AG04450 (cell line): ENCODE results near the gene CCNL2. TPM values are rescaled to one million over a fixed set of nuclear protein-coding genes. Genes with fewer than 3 reads are reported as not detected.
A peak's percentile ranks its signal among the peaks of the same experiment; 100 is the strongest.

Experiments used
- CTCF ChIA-PET: fragments of 300-600, 350-600 bp; formaldehyde crosslinking; extraction: SDS; loops from one replicate; lab custom pipeline; 2022; ENCODE audit warnings: antibody characterized with exemption, inconsistent platforms; lab: Charles Lee
- POLR2A ChIA-PET: fragments of 350-600 bp; formaldehyde crosslinking; extraction: SDS; loops from one replicate; lab custom pipeline; 2021; ENCODE audit warnings: antibody characterized with exemption, inconsistent platforms; lab: Yijun Ruan, JAX
- DNase-seq: peaks from one replicate; pipeline ENCODE4 v3.0.0-alpha.2; 2011; ENCODE audit warnings: low read depth, low spot score
- H3K27ac ChIP-seq: one replicate; pipeline ENCODE4 v1.5.1; 2012; ENCODE audit warnings: low read depth, low read length, control low read depth
- H3K27me3 ChIP-seq: one replicate; pipeline ENCODE4 v1.6.0; 2012; ENCODE audit warnings: low read length; ENCODE audit not compliant: control insufficient read depth, insufficient read depth
- H3K4me3 ChIP-seq: 2 replicates; pipeline ENCODE4 v1.5.1; 2011; ENCODE audit warnings: mild to moderate bottlenecking, low read depth, low read length, control low read depth
- H3K9me3 ChIP-seq: 2 replicates; pipeline ENCODE4 v1.5.1; 2012; ENCODE audit warnings: low read length; ENCODE audit not compliant: control insufficient read depth, insufficient read depth
- CTCF ChIP-seq: IDR thresholded peaks from 2 replicates; pipeline ENCODE4 v1.5.1; 2011; ENCODE audit warnings: low read depth, low read length, control low read depth, inconsistent platforms
- polyA plus RNA-seq: library from polyadenylated mRNA; depleted of rRNA; stranded (reverse); fragments of >200 nt; gene quantifications from 2 replicates; pipeline ENCODE4 v1.2.3, GENCODE V29; 2011

CCNL2 gene
- polyA plus RNA-seq, 1 experiment = 181 TPM

DNA sequence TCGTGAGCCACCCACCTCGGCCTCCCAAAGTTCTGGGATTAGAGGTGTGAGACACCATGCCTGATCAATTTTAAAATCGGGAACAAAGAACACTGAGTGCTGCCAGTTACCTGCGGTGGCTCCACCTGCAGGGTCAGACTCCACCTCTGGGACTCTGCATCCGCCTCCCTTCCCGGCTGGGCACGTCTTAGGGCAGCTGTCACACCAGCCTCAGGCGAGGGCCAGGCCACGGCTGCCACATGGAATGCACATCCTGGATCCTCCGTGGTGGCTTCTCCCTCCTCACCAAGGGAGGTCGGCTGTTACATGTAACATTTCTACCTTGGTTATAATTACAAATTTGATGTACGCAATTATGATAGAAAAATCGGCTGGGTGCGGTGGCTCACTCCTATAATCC is 34.9 kb downstream of the CCNL2 start:
- no peak overlapping the region for H3K4me3 ChIP-seq
- no peaks in the 10 kb centered on the region for H3K27me3 ChIP-seq
- ChIA-PET POLR2A (interaction anchor here (0.9 kb wide), 1 partner anchor 11 kb away, joined by 3 read pairs; the partner anchor contains the start of gene AURKAIP1), CTCF (no interaction called here)
- no peak for DNase-seq
- no peaks in the 10 kb centered on the region; the same call in 1 of the 2 replicates for H3K9me3 ChIP-seq
- no peak for TF ChIP-seq CTCF
- no peak overlapping the region for H3K27ac ChIP-seq

DNA sequence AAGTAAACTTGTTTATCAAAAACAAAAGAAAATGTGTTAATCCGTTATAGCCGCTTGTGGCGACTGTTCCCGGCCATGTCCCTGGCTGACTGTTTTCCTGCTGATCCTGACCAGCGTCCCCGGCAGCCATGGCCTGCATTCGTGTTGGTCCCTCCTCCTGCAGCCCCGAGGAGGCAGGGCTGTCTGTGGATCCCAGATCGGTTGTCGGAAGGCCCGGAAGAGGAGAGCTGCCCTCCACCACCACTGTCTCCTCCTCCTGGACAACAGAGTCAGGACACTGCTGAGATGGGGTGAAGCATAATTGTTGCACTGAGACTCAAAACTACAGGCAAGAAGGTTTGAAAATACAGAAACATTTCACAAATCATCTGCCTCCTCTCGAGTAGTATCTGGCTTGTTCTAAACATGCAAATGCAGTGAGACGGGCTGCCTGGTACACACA is 37.1 kb downstream of the CCNL2 start:
- H3K27ac ChIP-seq = peak overlapping the region; percentile 99
- H3K9me3 ChIP-seq = no peaks in the 10 kb centered on the region; the same call in 1 of the 2 replicates
- peak; percentile 52 for TF ChIP-seq CTCF
- no peaks in the 10 kb centered on the region for H3K27me3 ChIP-seq
- POLR2A ChIA-PET = interaction anchor here (0.5 to 1.0 kb wide), 5 partner anchors 10 to 251 kb away, joined by 3 to 7 read pairs (median 4); partner anchors contain the start of gene AURKAIP1
- no peak overlapping the region for H3K4me3 ChIP-seq
- peak; percentile 66 for DNase-seq
- CTCF ChIA-PET = interaction anchor here (1.8 kb wide), 1 partner anchor 10 kb away, joined by 10 read pairs; no protein-coding TSS in a partner anchor

GRCh38 chr1:1361233-1361981 is 37.7 kb downstream of the CCNL2 start:
- no peaks in the 10 kb centered on the region for H3K27me3 ChIP-seq
- DNase-seq = no peak
- no peak overlapping the region for H3K4me3 ChIP-seq
- ChIA-PET CTCF (interaction anchor here (1.8 kb wide), 1 partner anchor 11 kb away, joined by 10 read pairs; no protein-coding TSS in a partner anchor), POLR2A (interaction anchor here (0.7 to 1.0 kb wide), 4 partner anchors 10 to 97 kb away, joined by 3 to 7 read pairs (median 4); partner anchors contain the start of gene AURKAIP1)
- TF ChIP-seq CTCF = no peak
- peak overlapping the region; percentile 99 for H3K27ac ChIP-seq
- no peaks in the 10 kb centered on the region; the same call in 1 of the 2 replicates for H3K9me3 ChIP-seq

GRCh38 chr1:1360506-1361169 is 38.5 kb downstream of the CCNL2 start:
- CTCF ChIA-PET = no interaction called here
- Histone ChIP-seq H3K27me3 (no peaks in the 10 kb centered on the region), H3K9me3 (no peaks in the 10 kb centered on the region; the same call in 1 of the 2 replicates), H3K4me3 (no peak overlapping the region), H3K27ac (peak overlapping the region; percentile 99)
- POLR2A ChIA-PET = interaction anchor here (0.7 kb wide), 1 partner anchor 14 kb away, joined by 3 read pairs; the partner anchor contains the start of gene AURKAIP1
- peak; percentile 86 for DNase-seq
- TF ChIP-seq CTCF = no peak
